ENCODE measurements around the gene SLC6A9.

The SLC6A9 gene

DNA sequence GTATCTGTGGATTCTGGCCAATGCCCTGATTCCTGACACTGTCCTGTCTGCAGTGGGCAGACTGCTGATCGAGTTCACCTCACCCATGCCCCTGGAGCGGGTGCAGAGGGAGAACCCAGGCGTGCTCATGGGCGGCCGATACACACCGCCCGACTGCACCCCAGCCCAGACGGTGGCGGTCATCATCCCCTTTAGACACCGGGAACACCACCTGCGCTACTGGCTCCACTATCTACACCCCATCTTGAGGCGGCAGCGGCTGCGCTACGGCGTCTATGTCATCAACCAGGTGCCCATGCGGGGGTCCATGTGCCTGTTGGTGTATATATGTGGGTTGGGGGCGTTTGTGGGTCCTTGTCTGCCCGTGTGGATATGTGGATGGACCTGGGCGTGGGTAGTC, 49.6 kb downstream of the SLC6A9 start:
- no peak for DNase-seq

DNA sequence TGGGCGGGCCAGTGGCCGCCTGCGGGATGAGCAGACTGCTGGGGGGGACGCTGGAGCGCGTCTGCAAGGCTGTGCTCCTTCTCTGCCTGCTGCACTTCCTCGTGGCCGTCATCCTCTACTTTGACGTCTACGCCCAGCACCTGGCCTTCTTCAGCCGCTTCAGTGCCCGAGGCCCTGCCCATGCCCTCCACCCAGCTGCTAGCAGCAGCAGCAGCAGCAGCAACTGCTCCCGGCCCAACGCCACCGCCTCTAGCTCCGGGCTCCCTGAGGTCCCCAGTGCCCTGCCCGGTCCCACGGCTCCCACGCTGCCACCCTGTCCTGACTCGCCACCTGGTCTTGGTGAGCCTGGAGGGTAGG, 50.1 kb downstream of the SLC6A9 start:
- no peak for DNase-seq

DNA sequence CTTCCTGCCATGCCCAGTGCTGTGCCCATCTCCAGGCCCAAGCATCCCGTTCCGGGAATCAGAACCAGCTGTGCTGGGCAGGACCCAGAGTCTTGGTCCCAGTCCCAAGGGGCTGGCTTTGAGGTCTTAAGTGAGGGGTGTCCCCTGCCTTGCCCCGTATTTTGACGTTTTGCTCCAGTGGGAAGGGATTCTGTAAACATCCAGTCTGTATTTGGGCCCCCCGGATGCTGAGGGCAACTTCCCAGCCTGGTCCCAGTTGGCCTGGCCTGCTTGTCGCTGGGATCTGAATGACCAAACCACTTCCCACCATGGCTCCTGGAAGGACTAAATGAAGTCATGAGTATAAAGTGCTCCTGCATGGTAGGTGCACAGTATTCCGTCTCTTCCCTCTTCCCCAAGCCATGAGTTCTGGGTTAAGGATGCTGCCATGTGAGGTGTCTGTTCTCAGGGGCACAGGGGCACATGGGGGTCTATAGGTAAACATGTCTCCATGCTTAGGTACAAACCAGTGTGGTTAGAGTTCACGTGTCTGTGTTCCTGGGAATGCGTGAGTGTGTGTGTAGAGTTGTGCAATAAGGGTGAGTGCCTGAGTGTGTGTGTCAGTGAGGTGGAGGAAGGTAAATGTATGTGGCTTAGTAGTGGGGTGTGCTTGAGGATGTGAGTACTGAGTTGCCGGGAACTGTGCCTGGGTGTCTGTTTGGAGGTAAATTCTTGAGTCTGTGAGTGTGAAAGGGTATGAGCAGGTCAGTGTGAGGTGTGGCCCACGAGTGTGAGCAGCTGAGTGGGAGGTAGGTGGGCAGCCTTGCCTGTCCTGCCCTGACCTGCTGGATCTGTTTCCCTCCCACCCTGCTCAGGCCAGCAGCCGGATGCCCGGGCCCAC, 50.8 kb downstream of the SLC6A9 start:
- DNase-seq = no peak

DNA sequence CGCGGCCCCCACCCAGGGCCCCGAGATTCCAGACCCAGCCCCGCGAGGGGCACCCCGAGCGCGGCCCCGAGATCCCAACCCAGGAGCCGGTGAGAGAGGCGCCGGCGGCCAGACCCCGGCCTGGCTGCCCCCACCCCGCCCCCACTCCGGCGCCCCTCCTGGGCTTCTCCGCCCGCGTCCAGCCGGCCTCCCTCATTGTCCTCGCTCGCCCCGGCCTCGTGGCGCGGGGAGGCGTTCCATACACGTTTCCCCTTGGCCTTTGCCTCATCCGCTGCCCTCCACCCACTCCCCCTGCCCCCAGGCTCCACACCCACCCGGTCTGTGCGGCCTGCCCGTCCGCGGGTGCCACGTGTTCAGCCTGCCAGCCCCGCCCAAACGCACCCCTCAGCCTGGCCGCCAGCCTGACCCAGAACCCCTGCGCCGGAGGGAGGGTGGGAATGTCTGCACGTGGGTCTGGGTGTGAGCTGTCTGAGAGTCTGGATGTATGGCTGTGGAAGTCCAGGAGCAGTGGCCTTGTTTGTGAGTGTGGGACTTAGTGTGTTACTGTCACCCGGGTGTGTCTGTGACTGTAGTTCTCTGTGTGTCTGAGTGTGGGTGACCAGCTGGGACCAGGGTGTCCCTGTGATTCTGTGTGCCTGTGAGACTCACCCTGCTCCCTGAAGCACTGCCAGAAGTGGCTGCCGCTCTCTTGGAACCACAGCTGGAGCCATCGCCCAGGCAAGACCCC, 51.6 kb downstream of the SLC6A9 start:
- peak; percentile 39 for DNase-seq

DNA sequence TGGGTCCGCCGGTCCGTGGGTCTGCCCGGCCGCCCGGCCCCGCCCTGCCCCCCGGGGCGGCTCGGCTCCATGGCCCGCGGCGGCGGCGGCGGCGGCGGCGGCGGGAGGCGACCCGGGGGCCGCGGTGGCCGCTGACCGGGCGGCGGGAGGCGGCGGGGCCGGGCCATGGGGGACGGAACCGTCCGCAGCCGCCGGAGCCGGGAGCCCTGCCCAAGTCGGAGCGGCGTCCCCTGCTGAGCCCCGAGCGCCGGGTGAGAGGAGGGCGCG, 52.1 kb downstream of the SLC6A9 start:
- no peak for DNase-seq

DNA sequence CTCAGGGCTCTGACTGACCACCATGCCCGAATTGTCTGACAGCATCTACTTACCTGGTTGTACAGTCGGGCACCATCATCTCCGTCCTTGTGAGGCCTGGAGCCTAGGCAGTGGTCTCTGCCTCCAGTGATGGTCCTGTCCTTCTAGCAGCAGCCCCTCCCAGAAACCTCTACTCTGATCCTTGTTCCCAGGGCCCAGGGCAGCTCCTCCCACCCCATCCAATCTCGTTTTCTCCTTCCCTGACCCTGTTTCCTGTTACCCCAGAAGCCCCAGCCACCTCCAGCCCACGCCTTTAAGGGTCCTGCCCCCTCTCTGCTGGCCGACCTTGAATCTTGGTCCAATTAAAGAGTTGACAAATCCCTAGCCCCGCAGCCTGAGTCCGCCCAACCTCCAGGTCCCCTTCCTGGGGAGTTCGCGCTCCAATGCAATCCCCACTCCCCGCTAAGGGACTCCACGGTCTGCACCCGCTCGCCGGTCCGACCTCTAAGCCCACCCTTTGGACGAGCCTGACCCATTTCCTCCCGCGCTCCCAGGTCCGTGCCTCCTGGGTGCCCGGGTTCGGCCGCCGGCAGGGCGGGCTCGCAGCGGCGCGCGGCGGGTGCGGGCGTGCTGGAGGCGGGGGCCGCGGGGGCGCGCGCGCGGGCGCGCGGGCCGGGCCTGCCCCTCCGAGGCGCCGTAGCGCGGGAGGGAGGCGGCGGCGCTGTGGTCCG, 52.6 kb downstream of the SLC6A9 start, which contains the start of gene B4GALT2:
TSS of gene B4GALT2 (plus strand) at position 660 of the 710 bp plus-strand sequence. CDS start 1,951 bp downstream, outside the sequence.
- DNase-seq = peak; percentile 31

DNA sequence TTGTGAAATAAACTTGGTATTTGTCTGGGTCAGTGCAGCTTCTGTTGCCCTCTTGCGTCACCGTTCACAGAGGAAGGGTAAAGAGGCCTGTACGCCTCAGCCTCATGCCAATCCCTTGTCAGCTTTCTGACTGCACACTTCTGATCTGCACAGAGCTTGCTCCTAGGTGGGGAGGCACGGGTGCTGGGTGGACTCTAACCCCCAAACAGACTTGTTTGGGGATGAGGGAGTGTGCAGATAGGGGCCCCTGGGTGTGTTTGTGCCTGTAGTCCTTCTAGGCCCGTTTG, 53.1 kb downstream of the SLC6A9 start:
- DNase-seq = no peak

DNA sequence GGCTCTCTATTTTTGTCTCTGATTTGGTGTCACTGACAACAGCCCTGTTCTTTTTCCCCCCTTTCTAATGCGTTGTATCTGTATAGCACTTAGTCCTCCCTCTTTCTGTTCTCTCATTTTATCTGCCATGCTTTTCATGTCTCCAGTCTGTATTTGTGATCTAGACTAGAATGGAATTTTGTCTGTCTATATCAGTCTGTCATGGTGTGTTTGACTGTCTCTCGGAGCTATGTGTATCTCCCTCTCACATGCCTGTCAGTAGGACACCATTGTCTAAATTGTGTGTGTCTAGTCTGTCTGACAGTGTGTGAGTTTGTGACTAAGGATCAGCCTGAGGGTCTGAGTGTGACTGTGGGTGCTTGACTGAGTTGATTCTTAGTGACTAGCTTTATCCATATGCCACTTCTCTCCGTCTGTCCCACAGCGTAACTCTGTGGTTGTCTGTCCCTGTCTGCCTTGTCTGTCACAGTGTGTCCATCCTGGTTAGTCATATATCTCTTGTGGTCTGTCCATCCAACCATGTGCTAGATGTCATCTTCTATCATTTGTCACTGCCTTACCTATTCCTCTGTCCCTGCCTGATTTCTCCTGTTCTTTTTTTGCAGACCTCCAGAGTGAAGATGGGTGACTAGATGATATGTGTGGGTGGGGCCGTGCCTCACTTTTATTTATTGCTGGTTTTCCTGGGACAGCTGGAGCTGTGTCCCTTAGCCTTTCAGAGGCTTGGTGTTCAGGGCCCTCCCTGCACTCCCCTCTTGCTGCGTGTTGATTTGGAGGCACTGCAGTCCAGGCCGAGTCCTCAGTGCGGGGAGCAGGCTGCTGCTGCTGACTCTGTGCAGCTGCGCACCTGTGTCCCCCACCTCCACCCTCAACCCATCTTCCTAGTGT, 53.6 kb downstream of the SLC6A9 start:
- DNase-seq = no peak

DNA sequence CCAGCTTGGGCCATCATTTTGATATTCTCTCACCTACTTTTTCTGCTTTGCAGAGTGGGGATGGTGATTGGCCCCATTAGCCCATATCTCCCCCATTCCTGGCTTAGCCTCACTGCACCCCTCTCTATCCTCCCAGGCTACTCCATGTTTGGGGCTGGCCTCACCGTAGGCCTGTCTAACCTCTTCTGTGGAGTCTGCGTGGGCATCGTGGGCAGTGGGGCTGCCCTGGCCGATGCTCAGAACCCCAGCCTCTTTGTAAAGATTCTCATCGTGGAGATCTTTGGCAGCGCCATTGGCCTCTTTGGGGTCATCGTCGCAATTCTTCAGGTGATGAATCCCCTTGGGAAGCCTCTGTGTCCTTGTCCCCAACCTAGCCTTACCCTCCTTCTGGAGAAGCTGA, 54.4 kb downstream of the SLC6A9 start:
- no peak for DNase-seq

DNA sequence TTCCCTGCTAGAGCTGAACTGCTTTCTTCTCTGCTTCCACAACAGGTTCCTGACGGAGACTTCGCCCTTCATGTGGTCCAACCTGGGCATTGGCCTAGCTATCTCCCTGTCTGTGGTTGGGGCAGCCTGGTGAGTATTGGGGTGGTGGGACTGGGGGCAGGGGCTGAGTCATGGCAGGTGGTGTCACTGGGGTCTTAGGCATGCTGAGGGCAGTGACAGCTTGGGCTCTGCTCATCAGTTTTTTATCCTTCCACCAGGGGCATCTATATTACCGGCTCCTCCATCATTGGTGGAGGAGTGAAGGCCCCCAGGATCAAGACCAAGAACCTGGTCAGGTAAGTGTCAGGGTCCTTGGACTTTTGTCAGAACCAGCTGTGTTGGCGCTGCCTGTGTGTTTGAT, 55.2 kb downstream of the SLC6A9 start:
- DNase-seq = no peak

DNA sequence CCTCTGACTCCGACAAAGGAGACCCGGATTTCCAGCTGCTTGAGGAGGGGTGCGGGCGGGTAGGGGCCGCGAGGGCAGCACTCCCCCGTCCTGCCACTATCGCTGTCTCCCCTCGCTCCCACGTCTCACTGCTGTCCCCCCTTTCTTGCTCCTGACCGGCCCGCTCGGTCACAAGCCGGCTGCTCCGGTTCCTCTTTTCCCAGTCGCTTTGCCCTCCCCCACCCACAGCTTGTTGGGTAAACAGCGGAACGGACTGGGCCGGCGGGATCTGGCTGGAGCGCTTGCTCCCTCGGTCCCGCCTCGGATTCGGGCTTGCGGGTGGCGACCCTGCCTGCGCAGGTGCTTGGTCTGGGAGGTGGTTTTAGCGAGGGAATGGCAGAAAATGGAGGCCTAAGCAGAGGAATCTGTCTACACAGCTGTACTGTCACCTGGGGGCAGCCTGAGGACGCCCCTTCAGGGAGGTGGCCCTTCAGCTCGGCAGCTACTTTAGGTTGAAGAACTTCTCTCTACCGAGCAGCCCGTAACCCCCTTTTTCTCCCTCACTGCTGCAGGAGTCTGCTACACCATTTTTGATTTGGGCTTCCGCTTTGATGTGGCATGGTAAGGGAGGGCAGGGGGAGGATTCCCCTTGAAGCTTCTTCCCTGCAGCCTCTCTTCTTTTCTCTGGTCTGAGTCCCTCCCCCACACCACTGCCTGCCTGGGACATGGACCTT, 55.9 kb downstream of the SLC6A9 start:
- peak; percentile 14 for DNase-seq

DNA sequence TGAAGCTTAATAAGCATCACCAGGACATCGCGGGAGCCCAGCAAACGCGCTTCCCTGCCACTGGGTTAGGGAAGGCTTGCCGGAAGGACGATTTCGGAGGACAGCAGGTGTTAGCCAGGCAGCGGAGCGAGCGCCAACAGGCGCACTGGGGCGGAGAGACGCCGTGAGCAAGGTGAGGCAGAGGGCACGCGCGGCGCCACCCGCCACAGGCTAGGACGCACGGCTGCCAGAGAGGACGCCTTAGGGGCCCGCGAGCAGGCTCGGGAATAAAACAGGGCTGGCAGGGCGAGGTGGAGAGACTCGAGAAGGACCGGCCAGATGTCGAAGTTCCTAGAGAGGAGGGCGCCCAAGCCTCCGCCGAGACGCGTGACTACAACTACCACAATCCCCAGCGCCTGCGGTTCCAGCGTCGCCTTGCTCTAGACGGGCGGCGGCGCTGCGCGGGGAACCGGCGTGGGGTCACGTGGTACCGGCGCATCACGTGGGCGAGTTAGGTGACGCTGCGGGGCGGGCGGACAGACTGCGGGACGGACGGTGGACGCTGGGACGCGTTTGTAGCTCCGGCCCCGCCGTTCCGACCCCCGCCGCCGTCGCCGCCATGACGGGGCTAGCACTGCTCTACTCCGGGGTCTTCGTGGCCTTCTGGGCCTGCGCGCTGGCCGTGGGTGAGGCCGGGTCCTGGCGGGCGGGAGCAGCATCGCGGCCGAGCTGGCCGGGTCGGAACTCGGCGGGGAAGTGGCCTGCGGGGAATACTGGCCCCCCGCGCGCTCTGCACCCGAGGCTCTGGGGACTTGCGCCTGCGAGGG, 56.6 kb downstream of the SLC6A9 start, which contains the start of gene ATP6V0B:
TSS of gene ATP6V0B (plus strand) at position 518 of the 806 bp plus-strand sequence. CDS start at position 599, 81 bp downstream.
- DNase-seq = peak; percentile 94

DNA sequence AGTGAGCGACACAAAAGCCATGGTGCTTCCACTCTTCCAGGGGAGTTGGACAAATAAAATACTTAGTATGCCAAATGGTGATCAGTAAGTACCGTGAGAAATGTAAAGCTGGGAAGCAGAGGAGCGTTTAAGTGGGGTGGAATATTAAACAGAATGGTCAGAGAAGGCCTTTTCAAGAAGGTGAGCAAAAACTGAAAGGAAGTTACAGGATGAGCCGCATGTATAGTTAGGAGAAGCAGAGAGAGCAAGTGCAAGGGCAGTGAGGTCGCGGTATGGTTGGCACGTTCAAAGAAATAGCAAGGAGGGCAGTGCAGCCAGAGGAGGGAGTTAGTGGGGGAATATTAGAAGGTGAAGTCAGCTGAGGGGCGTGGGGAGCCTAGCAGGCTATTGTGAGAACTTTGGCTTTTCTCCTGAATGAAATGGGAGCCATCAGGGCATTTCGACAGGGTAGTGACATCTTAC, 57.2 kb downstream of the SLC6A9 start:
- DNase-seq = no peak

DNA sequence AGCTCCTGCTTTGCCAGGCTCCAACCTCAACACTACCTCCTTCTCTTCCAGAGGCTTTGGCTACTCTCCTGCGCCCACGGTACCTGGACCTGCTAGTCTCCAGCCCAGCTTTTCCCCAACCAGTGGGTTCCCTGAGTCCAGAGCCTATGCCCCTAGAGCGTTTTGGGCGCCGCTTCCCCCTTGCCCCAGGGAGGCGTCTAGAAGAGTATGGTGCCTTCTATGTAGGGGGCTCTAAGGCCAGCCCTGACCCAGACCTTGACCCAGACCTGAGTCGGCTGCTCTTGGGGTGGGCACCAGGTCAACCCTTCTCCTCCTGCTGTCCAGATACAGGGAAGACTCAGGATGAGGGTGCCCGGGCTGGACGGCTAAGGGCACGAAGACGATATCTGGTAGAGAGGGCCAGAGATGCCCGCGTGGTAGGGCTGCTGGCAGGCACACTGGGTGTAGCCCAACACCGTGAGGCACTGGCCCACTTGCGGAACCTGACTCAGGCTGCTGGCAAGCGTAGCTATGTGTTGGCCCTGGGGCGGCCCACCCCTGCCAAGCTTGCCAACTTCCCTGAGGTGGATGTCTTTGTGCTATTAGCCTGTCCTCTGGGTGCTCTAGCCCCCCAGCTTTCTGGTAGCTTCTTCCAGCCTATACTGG, 59.8 kb downstream of the SLC6A9 start:
- DNase-seq = no peak

DNA sequence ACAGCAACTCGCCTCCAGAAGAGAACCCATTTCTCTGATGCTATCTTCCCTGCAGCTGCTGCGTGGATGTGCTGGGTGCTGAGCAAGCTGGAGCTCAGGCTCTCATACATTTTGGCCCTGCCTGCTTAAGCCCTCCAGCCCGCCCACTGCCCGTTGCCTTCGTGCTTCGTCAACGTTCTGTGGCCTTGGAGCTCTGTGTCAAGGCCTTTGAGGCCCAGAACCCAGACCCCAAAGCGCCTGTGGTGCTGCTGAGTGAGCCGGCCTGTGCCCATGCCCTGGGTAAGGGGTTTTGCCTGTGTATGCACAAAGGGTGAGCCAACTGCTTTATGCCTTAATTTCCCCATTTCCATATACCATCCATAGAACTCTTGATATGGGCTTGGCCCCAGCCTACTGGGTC, 60.4 kb downstream of the SLC6A9 start:
- DNase-seq = no peak

DNA sequence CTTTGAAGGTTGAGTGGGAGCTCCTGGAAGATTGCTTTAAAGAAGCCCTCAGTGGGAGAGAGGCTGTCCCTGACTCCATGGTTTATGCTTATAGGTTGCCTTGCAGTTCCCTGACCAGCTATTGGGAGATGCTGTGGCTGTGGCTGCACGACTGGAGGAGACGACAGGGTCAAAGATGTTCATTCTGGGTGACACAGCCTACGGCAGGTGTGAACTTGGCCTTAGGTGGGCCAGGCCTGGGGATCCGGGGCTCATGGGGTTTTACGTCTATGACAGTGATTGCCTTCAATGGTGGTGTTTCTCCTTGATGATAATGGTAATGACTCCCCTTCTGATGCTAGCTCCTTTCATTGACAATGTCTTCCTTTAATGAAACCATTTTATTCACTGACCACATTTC, 60.8 kb downstream of the SLC6A9 start:
- DNase-seq = no peak

DNA sequence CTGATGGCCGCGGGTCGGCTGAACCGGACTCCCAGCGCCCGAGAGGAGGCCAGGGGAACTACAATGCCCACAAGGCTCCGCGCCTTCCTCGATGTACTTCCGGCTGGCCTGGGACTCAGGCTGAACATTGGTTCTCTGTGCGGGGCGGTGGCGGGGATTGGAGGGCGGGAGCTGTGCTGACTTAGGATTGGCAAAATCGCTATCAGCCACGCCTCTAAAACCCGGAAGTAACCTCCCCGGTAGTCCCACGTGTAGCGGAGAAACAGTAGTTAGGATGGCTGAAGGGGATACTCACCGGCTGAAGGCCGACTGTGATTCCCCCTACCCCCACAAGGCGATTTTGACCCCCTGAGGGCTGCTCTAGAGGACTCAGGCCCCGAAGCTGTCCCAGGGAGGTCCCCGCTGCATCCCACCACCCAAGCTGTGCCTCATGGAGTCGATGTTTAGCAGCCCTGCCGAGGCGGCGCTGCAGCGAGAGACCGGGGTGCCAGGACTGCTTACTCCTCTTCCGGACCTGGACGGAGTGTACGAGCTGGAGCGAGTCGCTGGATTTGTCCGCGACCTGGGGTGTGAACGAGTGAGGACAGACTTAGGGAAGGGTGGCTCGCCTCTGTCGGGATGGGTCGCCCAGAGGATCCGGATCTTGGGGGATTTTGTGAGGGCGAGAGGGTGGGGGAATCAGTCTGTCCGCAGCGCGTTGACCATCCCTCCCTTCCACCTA, 61.4 kb downstream of the SLC6A9 start, which contains the start of gene DPH2:
TSS of gene DPH2 (plus strand) at position 265 of the 721 bp plus-strand sequence. CDS start at position 431, 166 bp downstream.
- DNase-seq = peak; percentile 97

DNA sequence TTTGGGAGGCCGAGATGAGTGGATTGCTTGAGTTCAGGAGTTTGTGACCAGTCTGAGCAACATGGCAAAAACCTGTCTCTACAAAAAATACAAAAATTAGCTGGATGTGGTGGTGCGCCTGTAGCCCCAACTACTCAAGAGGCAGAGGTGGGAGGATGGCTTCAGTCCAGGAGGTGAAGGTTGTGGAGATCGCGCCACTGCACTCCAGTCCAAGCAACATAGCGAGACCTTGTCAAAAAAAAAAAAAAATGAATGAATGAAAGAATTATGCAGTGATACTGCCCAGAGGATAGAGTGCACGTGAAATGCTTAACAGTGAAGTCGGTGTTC, 61.9 kb downstream of the SLC6A9 start:
- DNase-seq = no peak

DNA sequence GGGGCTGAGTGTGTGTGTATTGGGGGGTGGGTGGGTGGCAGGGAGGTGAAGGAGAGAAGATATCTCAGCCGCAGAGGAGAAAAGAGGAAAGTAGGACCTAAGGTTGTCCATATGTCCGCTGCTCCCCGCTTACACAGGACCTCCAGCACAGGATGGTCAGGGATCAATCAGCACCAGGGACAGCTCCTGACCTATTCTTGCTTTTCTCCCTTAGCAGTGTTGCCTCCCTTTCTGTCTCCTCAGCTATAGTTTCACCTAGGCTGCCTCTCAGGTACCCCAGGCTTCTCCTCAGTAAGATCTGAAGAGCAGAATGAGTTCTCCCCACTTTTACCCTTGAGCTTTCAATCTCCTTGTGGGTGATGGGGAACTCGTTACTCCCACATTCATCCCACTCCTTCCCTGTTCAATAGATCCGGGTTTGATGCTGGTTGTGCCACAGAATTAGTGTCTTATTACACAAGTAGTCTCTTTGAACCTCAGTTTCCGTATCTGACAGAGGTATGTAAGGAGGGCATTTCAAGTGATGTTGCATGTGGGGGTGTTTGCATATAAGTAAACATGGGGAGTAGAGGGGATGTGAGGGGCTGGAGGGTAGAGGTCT, 62.8 kb downstream of the SLC6A9 start:
- DNase-seq = no peak

DNA sequence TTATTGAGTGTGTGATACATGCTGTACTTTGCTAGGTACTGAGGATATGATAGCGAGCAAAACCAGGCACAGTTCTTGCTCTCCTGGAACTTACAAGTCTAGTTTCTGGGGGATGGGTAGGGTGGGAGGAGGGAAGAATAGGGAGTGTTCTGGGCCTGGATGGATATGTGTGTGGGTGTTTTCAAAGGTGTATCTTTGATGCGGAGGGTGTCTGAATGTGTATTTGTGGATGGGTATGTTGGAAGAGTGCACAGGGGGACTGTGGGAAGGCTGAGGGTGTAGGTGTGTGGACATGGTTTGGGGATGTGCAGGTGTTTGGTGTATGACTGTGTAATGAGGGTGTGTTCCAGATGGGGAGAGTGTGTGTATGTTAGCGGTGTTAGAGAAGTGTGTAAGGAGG, 65.9 kb downstream of the SLC6A9 start:
- no peak for DNase-seq
